ENCODE results near the gene HDAC4. TPM values are rescaled to one million over a fixed set of nuclear protein-coding genes. Genes with fewer than 3 reads are reported as not detected.
A peak's percentile ranks its signal among the peaks of the same experiment; 100 is the strongest.

HDAC4 gene
- total RNA-seq, 1 experiment from 2014 or later: 32.0 TPM

- peak overlapping the region; percentile 39; the same call in 1 of the 2 replicates for H3K14ac ChIP-seq (ENCODE audit: insufficient read depth, low read length)
- H2AK5ac ChIP-seq (ENCODE audit: insufficient read length, low read length): no peak overlapping the region
- Mint-ChIP-seq H3K9me3 (no peaks in the 10 kb centered on the region; a peak in 1 of 5 replicates), H3K4me3 (no peak overlapping the region; a peak in 1 of 5 replicates), H3K36me3 (ENCODE audit: insufficient read depth in 1 of 3, low read depth in 3 of 3) (0 out of 7 replicates have a peak, but pooled peaks cover 0 to 2% (median 0%) of the 10 kb centered on the region in 3 experiments), H3K4me1 (peaks cover 72 to 74% of the 10 kb centered on the region in 2 experiments), H3K27ac (peak overlapping the region in 1 of 3 experiments; percentile 96; a peak in 1 of 7 replicates), H3K27me3 (ENCODE audit: low read depth) (no peaks in the 10 kb centered on the region)
- no peak overlapping the region for H3K4ac ChIP-seq (ENCODE audit: low read depth, low read length)
- H3K9ac ChIP-seq (ENCODE audit: extremely low read depth, insufficient read length, low read length): no peak overlapping the region
- no peak overlapping the region for H2BK12ac ChIP-seq (ENCODE audit: insufficient read length, low read depth, low read length)
- DNase-seq: no peak
- no CpG with 5 or more reads among the region's 14 CpGs for WGBS (ENCODE audit: extremely low coverage, insufficient read length, low lambda C conversion rate)
- no peak overlapping the region for H2BK5ac ChIP-seq (ENCODE audit: insufficient read length, low read length)
- no peak overlapping the region for H4K8ac ChIP-seq (replicated peaks; ENCODE audit: insufficient read length, low read depth, low read length)
- H3K79me1 ChIP-seq (ENCODE audit: insufficient read depth, low read depth, low read length, poor library complexity, severe bottlenecking): no peaks in the 10 kb centered on the region
- no peak overlapping the region for H3K23ac ChIP-seq (ENCODE audit: insufficient read length, low read depth, low read length)
- H3T11ph ChIP-seq (ENCODE audit: low read length): no peak overlapping the region
- H3K4me2 ChIP-seq (ENCODE audit: insufficient read depth, insufficient read length, low read length): no peak overlapping the region
- peaks cover 5% of the 10 kb centered on the region; the same call in 1 of the 2 replicates for H3K79me2 ChIP-seq (ENCODE audit: insufficient read depth, low read length)
- H2AFZ ChIP-seq (ENCODE audit: low read length): no peak overlapping the region
- H4K20me1 ChIP-seq (ENCODE audit: control insufficient read depth, insufficient read depth, insufficient read length): peaks cover 2% of the 10 kb centered on the region
- H3K56ac ChIP-seq (ENCODE audit: insufficient read length, low read depth, low read length): no peak overlapping the region
- no peak overlapping the region for H4K91ac ChIP-seq (ENCODE audit: insufficient read length, low read depth, low read length)
- no peak overlapping the region for H2BK20ac ChIP-seq (ENCODE audit: low read depth, low read length, poor library complexity, severe bottlenecking)
- H2BK120ac ChIP-seq (ENCODE audit: low read depth, low read length, poor library complexity, severe bottlenecking): no peak overlapping the region
- H4K5ac ChIP-seq (ENCODE audit: insufficient read length, low read depth, low read length): no peak overlapping the region
- peaks cover 18% of the 10 kb centered on the region; the same call in 1 of the 2 replicates for H3K4me1 ChIP-seq (ENCODE audit: insufficient read depth, low read length)
- no peaks in the 10 kb centered on the region for H3K9me3 ChIP-seq (ENCODE audit: control insufficient read depth, low read depth, low read length)
- H2BK15ac ChIP-seq (ENCODE audit: low read depth, low read length): no peak overlapping the region
- TF ChIP-seq CTCF (conservative IDR thresholded peaks at IDR 0.05): no peak
- no peak overlapping the region for H3K27ac ChIP-seq (ENCODE audit: insufficient read length, low read depth, low read length)
- no peak overlapping the region for H3K18ac ChIP-seq (ENCODE audit: insufficient read length, low read depth, low read length)
- no peaks in the 10 kb centered on the region for H3K27me3 ChIP-seq (ENCODE audit: insufficient read depth, low read length)
- no peaks in the 10 kb centered on the region for H3K23me2 ChIP-seq (ENCODE audit: insufficient read length, low read depth, low read length, poor library complexity, severe bottlenecking)
Measured at GRCh38 chr2:239294571-239295054, 106.2 kb downstream of the HDAC4 start.
